HL-60 (cell line): ENCODE results near the gene SMCO4.

Experiments used
- CTCF ChIP-seq: IDR thresholded peaks from one replicate; pipeline ENCODE4 v1.5.1; 2011; ENCODE audit warnings: low read length, control low read depth, inconsistent platforms; ENCODE audit not compliant: insufficient read depth
- POLR2AphosphoS5 ChIP-seq: IDR thresholded peaks from 2 replicates; pipeline ENCODE4 v1.6.1; 2012; ENCODE audit warnings: low read depth
- REST ChIP-seq: IDR thresholded peaks from 2 replicates; pipeline ENCODE4 v1.6.1; 2012; ENCODE audit warnings: low read depth; ENCODE audit not compliant: insufficient replicate concordance
- SPI1 ChIP-seq: IDR thresholded peaks from 2 replicates; pipeline ENCODE4 v1.6.1; 2012; ENCODE audit warnings: low read depth, mild to moderate bottlenecking, borderline replicate concordance

- no peak for TF ChIP-seq REST
- no peak for TF ChIP-seq CTCF
- TF ChIP-seq POLR2AphosphoS5, result no peak
- no peak for TF ChIP-seq SPI1
Observed at GRCh38 chr11:93480756-93481155, 62.4 kb downstream of the SMCO4 start.
